GM10847 (cell line): ENCODE results near the gene RFC1.

Source experiments
- POLR2A ChIP-seq: IDR thresholded peaks from 2 replicates; pipeline ENCODE4 v1.6.1; 2011; ENCODE audit not compliant: insufficient read length; ENCODE audit errors: extremely low read depth

RFC1 gene

DNA sequence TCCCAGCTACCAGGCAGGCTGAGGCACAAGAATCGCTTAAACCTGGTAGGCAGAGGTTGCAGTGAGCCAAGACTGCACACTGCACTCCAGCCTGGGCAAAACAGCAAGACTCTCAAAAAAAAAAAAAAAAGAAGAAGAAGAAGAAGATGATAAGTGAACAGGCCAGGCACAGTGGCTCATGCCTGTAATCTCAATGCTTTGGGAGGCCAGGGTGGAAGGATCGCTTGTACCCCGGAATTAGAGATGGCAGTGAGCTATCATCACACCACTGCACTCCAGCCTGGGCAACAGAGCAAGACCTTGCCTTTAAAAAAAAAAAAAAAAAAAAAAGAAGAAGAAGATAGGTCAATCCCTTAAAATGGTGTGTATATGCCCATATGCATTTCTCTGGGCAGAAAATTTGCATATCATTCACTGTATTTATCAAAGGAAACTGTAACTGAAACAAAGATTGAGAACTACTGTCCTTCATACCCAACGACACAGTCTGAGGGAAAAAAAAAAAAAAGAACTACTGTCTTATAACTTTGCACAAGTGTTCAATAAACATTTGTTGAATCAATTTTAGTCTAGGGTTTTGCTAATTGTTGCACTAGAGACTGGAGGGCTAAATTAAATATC, 2.3 kb downstream of the RFC1 start:
- TF ChIP-seq POLR2A: no peak

DNA sequence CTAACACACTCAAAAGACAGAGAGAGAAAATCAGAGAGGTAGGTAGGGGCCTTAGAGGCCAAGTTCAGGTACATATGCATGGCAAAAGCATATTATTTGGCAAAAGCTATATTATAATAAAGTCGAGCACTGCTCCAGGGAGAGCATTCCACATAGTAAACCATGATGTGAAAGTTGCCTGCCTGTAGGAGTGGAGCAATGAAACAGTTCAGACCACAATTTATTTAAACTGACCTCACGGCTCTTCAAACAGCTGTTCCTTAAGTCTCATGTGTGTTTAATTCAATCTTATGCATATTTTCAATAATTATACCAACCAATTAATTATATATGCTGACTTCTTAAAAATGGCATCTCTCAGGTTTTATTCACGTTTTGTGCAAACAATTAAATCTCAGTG, 3.3 kb downstream of the RFC1 start:
- no peak for TF ChIP-seq POLR2A

DNA sequence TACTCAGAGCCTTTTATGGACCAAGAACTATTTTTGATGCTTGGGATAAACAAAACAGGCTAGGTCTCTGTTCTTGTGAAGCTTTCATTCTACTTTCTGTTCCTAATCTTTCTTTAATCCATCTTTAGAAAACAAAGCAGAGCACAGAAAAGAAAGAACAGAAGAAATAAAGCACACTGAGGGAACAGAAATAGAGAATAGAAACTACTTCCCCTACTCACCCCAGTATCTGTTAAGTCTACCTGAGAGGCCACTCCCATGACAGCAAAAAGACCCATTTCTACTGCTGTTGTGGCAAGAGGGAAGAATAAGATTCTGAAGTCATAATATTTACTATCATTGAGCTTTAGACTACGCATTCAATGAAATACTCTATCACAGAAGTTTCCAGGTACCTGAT, 9.2 kb downstream of the RFC1 start:
- no peak for TF ChIP-seq POLR2A

DNA sequence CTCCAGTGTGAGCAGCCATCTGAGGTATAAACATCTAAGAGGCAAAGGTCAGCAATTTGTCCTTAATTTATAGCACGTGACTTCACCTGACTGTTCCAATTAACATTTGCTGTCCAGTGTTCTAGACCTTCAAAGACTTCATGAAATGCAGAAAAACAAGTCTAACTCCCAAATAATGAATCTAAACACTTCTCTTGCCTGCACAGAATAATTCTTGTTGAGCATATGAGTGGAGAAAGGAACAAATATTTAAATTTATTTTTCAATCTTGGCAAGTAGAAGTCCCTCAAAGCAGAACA, 12.0 kb downstream of the RFC1 start:
- TF ChIP-seq POLR2A: no peak

DNA sequence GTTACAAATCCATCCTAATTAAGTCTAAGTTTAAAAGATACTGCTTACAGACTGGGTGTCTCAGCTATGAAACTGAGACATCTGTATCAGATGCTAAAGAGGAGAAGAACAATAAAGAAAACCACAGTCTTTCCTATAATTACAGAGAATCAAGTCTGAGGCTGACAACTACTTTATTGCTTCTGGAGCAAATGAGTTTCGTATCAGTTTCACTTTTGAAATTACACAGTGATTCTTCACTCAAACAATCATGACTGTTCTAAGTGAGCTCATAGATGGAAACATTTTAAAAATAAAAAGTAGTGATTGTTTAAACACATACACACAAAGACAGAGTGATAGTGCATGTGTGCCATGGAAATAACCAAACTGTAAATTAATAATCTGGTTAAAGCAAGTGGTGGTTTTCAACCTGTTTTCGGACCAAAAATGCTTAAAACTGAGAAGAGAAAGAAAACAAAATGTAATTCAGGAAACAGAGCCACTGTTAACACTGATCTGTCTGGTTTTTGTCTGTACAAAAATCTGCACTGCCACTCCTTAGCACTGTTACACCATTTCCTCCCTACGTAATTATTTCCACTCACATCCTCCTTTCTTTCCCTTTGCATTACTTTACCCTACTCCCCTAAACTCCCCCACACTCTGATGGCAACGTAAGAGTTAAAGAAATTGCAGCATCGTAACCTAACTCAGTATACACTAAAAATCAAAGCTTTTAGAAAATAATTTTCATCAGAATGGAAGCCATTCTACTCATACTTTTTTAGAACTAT, 12.5 kb downstream of the RFC1 start:
- TF ChIP-seq POLR2A: no peak

DNA sequence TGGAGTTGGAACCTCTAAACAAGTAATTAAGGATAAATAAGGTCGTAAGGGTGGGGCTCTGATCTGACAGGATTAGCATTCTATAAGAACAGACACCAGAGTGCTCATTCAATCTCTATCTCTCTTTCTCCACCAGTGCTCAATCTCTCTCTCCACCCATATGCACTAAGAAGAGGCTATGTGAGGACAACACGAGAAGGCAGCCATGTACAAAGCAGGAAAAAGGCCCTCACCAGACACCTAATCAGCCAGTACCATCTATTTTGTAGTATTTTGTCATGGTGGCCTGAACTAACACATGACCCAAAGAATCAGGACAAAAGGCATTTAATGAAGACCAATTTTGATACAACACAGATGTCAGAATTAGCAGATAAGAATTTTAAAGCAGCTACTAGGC, 16.8 kb downstream of the RFC1 start:
- no peak for TF ChIP-seq POLR2A

DNA sequence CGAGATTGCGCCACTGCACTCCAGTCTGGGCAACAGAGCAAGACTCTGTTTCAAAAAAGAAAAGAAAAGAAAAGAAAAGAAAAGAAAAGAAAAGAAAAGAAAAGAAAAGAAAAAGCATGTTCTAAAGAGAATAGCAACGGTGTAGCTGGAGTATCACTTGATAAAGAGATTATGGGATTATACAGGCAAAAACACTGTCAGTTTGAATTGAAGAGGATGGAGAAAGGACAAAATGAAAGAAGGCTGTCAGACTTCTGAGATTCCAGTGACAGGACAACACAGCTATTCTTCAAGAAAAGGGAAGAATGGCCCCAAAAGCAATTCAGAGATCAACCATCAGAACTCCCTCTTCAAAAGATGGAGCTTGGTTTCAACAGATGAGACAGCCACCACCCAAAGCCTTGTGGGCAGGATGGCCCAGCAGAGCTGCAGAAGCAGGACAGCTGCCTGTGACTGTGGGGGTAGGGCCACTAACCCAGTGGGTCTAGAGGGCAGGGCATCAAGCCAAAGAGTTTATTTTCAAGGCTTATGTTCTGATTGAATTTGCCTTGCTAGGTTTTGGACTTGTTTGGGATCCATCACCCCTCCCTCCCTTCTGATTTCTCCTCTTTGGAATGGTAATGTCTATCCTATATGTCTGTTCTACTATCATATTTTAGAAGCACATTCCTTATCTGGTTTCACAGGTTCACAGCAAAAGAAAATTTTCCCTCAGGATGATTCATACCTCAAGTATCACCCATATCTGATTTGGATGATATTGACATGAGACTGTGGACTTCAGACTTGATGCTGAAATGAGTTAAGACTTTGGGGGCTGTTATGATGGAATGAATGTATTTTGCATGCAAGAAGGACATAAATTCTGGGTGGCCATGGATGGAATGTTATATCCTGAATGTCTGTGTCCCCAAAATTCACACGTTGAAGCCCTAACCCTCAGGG, 17.5 kb downstream of the RFC1 start:
- no peak for TF ChIP-seq POLR2A

DNA sequence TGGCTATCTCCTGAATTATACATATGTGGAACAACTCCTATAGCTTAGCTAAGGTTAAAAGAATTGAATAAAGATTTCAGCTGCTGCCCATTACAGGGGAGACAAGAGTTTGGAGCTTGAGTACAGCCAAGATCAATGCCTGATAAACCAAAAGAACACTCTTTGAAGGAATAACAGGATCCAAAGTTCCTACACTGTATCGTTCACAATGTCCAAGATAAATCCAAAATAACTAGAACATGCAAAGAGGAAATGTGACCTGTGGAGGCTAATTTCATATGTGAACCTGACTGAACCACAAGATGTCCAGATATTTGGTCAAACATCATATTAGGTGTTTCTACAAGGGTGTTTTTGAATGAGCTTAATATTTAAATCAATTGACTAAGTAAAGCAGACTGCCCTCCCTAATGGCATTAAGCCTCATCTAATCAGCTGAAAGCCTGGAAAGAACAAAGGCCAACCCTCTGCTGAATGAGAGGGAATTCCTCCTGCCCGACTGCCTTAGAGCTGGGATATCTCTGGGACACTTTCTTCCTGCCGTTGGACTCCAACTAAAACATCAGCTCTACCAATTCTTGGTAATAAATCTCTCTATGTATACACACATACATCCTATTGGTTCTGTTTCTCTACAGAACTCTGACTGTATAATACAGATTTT, 19.2 kb downstream of the RFC1 start:
- TF ChIP-seq POLR2A: no peak

DNA sequence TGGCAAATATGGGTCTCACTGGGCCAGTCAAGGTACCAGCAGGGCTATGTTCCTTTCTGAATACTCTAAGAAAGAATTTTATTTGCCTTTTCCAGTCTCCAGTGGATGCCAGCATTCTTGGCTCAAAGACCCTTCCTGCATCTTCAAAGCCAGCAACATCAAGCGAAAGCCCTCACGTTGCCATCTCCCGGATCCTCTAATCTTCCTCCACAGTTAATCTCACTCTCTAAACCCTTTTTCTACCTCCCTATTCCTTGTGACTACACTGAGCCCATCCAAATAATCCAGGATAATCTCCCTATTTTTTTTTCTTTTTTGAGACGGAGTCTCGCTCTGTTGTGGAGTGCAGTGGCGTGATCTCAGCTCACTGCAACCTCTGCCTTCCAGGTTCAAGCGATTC, 23.4 kb downstream of the RFC1 start:
- no peak for TF ChIP-seq POLR2A

DNA sequence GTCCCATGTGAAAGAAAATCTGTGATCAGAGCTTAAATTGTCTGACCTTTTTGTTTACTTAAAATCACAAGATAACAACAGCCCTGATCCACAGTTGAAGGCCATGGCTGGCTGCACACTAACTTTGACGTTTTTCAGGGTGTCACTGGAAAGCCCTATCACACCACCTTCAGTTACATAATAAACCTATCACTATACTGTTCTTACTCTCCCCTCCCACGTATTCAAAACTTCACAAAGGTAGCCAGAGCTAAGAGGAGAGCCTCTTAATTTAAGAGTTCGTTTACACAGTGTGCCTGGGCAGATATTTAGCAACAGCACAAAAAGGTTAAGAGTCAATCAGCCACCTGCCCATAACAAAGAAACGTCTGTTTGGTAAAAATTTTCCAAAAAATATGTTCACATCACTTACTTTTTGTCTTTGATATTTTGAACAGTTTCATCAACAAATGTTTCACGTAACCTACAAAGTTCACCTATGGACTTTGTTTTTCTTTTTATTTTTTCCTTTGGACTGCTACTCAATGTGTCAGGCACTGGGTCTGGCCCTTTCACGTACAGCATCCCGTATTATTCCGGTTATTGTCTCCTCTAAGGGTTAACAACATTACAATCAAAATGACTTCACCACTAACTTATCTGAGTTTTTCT, 25.0 kb downstream of the RFC1 start:
- TF ChIP-seq POLR2A: no peak

DNA sequence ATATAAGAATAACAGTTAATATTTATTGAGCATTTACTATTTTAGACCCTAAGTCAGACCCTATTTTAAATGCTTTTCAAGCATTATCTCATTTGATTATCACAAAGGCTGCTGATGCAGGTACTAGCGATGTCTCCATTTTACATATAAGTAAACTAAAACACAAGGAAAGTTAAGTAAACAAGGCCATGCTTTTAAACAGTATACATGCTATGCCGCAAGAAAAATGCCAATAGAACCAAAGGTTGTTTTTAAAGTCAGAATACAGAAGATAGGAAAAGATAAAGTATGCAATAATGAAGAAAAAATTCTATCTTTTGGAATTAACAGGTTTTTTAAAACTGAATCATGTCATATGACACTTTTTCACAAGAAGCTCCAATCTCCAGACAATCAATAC, 26.2 kb downstream of the RFC1 start:
- no peak for TF ChIP-seq POLR2A

DNA sequence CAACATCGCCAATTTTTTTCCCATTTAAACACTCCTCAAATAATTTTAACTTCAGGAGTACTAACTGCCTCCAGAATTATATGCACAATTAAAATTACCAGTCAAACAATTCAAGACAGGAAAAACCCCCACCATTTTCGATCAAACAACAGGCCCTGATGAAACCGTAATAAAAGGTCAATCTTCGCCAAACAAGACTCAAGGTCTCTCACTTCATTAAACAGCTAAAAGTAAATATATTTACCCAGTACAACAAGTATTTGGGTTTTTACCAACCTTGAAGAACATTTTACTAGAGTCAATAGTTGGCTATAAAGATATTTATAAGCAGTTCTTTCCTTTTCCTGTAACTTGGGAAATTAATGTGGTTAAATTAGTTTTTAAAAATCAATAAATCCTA, 28.3 kb downstream of the RFC1 start:
- no peak for TF ChIP-seq POLR2A

DNA sequence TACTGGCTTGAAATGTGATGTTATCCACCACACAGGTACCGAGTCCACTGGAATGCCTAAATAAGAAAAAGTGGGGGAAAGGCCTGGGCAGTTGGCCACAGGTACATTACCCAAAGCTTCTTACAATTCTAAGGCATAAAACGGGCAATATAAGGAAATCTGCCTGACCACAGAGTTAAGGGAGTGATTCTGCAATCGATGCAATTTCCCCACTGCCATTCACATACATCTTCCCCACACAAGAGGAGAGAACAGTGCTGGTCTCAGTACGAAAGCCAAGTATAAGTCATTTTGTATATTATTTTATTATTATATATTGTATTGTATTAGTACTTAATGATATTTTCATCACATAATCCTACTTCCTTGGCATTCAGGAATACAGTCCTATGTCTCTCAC, 30.6 kb downstream of the RFC1 start:
- no peak for TF ChIP-seq POLR2A

DNA sequence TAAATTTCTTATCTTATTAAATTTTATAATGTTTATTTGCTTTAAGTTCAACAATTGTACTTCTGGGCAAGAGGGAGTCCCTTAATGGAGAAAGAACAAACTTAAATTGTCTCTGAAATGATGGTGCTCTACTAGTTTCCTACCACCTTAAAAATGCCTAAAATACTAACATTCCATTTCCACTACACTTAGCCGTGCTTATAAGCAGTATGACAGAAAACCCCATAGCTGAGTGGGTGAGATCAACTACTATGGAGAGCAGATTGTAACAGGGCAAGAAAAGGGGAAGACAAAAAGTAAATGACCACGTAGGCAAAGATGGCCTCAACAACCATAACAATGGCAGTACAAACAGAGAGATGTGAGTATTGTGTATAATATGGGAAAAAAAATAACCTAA, 35.0 kb downstream of the RFC1 start:
- no peak for TF ChIP-seq POLR2A

DNA sequence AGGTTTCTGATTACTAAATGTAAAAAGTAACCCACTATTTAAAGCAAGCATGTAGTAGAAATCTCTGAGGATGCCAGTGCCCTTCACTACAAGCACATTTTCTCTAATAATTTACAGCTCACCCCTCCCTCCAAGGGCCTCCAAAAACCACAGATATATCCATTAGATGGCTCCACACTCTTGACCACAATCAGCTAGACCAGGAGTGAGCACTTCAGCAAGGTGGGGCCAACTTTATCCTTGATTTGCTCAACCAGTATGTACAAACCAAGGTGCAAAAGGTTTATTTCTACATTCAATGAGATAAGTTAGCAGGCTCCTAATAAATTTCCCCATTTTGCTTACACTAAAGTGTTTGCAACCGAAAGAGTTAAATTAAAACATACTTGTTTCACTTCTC, 35.8 kb downstream of the RFC1 start:
- TF ChIP-seq POLR2A: no peak
